ENCODE measurements around the gene PTPRA. TPM values are rescaled to one million over a fixed set of nuclear protein-coding genes. Genes with fewer than 3 reads are reported as not detected.
A peak's percentile ranks its signal among the peaks of the same experiment; 100 is the strongest.
"Not testable (repeated sequence)": the region's sequence is repeated elsewhere in the genome, so short reads cannot be mapped to it uniquely, and the experiment has no call there.

The PTPRA gene
- total RNA-seq, 4 donors from 2014 or later, result 26.2 to 53.7 (median 42.4) TPM

DNA sequence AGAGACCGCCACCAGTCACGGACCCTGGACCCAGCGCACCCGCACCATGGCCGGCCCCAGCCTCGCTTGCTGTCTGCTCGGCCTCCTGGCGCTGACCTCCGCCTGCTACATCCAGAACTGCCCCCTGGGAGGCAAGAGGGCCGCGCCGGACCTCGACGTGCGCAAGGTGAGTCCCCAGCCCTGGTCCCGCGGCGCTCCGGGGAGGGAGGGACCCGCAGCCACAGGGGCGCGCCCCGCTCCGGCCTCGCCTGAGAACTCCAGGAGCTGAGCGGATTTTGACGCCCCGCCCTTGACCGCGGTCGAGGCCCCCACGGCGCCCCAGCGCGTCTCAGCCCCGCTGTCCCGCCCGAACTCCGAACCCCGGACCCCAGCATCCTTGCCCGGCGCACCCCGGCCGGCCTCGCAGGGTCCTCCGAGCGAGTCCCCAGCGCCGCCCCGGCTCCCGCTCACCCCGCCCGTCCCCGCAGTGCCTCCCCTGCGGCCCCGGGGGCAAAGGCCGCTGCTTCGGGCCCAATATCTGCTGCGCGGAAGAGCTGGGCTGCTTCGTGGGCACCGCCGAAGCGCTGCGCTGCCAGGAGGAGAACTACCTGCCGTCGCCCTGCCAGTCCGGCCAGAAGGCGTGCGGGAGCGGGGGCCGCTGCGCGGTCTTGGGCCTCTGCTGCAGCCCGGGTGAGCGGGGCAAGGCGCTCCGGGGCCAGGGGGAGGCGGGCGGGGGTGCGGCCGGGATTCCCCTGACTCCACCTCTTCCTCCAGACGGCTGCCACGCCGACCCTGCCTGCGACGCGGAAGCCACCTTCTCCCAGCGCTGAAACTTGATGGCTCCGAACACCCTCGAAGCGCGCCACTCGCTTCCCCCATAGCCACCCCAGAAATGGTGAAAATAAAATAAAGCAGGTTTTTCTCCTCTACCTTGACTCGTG, 198.6 kb downstream of the PTPRA start, which contains the start of gene OXT:
Gene OXT (plus strand): TSS at position 11 of the 920 bp plus-strand sequence. CDS start 36 bp downstream, at position 47.
- peaks cover 12 to 17% (median 15%) of the 10 kb centered on the region in 3 donors for H3K4me1 ChIP-seq
- H3K36me3 ChIP-seq, result no peaks in the 10 kb centered on the region
- no peak for TF ChIP-seq POLR2A (IDR thresholded peaks at IDR 0.05)
- TF ChIP-seq, protein P1, sequence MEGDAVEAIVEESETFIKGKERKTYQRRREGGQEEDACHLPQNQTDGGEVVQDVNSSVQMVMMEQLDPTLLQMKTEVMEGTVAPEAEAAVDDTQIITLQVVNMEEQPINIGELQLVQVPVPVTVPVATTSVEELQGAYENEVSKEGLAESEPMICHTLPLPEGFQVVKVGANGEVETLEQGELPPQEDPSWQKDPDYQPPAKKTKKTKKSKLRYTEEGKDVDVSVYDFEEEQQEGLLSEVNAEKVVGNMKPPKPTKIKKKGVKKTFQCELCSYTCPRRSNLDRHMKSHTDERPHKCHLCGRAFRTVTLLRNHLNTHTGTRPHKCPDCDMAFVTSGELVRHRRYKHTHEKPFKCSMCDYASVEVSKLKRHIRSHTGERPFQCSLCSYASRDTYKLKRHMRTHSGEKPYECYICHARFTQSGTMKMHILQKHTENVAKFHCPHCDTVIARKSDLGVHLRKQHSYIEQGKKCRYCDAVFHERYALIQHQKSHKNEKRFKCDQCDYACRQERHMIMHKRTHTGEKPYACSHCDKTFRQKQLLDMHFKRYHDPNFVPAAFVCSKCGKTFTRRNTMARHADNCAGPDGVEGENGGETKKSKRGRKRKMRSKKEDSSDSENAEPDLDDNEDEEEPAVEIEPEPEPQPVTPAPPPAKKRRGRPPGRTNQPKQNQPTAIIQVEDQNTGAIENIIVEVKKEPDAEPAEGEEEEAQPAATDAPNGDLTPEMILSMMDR (IDR thresholded peaks at IDR 0.05), result no peak
- 5 to 53% methylated on average over 8 of the region's 95 CpGs for WGBS, 2 donors
- H3K4me3 ChIP-seq, result peak within 1 kb of the TSS; percentile 37 to 68 (median 48)
- intact Hi-C loops (cut with DNase I), result no loop called here
- H3K27ac ChIP-seq, result peak within 1 kb of the TSS in 2 of 4 donors; percentile 9 to 42
- peaks cover 0 to 39% (median 0%) of the 10 kb centered on the region in 4 donors for H3K27me3 ChIP-seq
- DNase-seq, result no peak
- no peaks in the 10 kb centered on the region for H3K9me3 ChIP-seq

- Histone ChIP-seq H3K36me3 (no peaks in the 10 kb centered on the region), H3K27ac (no peak overlapping the region), H3K4me3 (peak overlapping the region in 3 of 4 donors; percentile 37 to 68 (median 56)), H3K9me3 (no peaks in the 10 kb centered on the region), H3K27me3 (peaks cover 0 to 44% (median 0%) of the 10 kb centered on the region in 4 donors), H3K4me1 (peaks cover 12 to 17% (median 15%) of the 10 kb centered on the region in 3 donors)
- 82 to 95% methylated on average over 10 to 14 of the region's 22 CpGs for WGBS, 2 donors
- intact Hi-C loops (cut with DNase I), result no loop called here
- DNase-seq, result no peak
- no peak for TF ChIP-seq POLR2A (IDR thresholded peaks at IDR 0.05)
- TF ChIP-seq, protein P1 (IDR thresholded peaks at IDR 0.05), result no peak
These were observed 199.4 kb downstream of the PTPRA start for GRCh38 chr20:3072530-3073250.

DNA sequence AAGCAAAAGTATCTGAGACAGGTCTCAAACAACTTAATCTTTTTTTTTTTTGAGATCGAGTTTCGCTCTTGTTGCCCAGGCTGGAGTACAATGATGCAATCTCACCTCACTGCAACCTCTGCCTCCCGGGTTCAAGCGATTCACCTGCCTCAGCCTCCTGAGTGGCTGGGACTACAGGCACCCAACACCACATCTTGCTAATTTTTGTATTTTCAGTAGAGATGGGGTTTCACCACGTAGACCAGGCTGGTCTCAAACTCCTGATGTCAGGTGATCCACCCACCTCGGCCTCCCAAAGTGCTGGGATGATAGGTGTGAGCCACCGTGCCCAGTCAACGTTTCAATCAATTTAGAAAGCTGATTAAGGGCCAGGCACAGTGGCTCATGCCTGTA, 200.0 kb downstream of the PTPRA start:
- H3K36me3 ChIP-seq; H3K4me3 ChIP-seq; DNase-seq; intact Hi-C loops (cut with DNase I); H3K27ac ChIP-seq; H3K9me3 ChIP-seq: not testable (repeated sequence)
- Histone ChIP-seq H3K4me1 (peaks cover 12 to 17% (median 15%) of the 10 kb centered on the region in 3 donors), H3K27me3 (peaks cover 0 to 49% (median 0%) of the 10 kb centered on the region in 4 donors)
- WGBS, 2 donors, result 80 to 93% methylated on average over 7 of the region's 8 CpGs

DNA sequence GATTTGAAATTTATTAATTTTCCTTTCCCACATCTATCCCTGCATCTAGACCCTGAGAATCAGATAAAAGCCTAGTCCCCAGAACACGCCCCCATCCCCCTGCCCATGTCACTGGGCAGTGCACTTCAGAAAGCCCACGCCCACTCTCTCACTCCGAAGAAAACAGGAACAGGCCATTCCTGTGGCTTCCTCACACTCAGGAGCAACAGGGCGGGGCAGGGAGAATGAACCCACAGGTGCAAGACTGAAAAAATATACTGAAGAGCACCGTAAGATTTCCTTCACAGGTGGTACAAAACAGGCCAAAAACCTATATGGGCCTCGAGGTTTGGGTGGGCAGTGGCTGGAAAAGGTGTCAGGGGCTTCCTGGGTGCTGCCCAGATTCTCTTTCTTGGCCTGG, 201.5 kb downstream of the PTPRA start:
- peaks cover 0 to 55% (median 0%) of the 10 kb centered on the region in 4 donors for H3K27me3 ChIP-seq
- no peak for DNase-seq

DNA sequence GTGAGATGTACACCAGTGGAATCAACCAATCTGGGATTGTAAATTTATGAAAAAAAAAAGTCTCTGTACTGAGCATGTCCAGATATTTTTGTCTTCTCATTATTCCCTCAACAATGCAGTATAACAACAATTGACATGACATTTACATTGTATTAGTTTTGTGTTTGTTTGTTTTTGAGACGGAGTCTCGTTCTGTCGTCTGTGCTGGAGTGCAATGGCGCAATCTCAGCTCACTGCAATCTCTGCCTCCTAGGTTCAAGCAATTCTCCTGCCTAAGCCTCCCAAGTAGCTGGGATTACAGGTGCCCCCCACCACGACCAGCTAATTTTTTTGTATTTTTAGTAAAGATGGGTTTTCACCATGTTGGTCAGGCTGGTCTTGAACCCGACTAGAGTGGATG, 202.0 kb downstream of the PTPRA start:
- whole genome bisulfite sequencing, 2 donors, result 67 to 71% methylated on average over 6 of the region's 6 CpGs
- peaks cover 12 to 17% (median 15%) of the 10 kb centered on the region in 3 donors for H3K4me1 ChIP-seq
- intact Hi-C loops (cut with DNase I); H3K27ac ChIP-seq; H3K36me3 ChIP-seq; DNase-seq; H3K4me3 ChIP-seq; H3K9me3 ChIP-seq: not testable (repeated sequence)
- peaks cover 0 to 60% (median 0%) of the 10 kb centered on the region in 4 donors for H3K27me3 ChIP-seq

More for the DNA sequence above, 201.5 kb downstream of the PTPRA start:
- intact Hi-C loops (cut with DNase I), result no loop called here
- WGBS, 2 donors, result 19 to 30% methylated on average over 2 to 5 of the region's 6 CpGs
- Histone ChIP-seq H3K9me3 (no peaks in the 10 kb centered on the region), H3K4me3 (no peak overlapping the region), H3K4me1 (peaks cover 12 to 17% (median 15%) of the 10 kb centered on the region in 3 donors), H3K36me3 (no peaks in the 10 kb centered on the region), H3K27ac (no peak overlapping the region)
- TF ChIP-seq POLR2A (IDR thresholded peaks at IDR 0.05), result no peak
- TF ChIP-seq, protein P1 (IDR thresholded peaks at IDR 0.05), result no peak
